Loucy (cell line): Measurements from ENCODE around the gene KLRK1.

Experiments
- H2AFZ ChIP-seq: fragments of 200-600 bp; sonication (generic); 2 replicates; pipeline ENCODE4 v1.6.0; 2016; ENCODE audit warnings: antibody characterized with exemption, mild to moderate bottlenecking, low read length, moderate library complexity
- H3F3A ChIP-seq: fragments of 200-600 bp; 2 replicates; pipeline ENCODE4 v1.6.0; 2016; ENCODE audit warnings: antibody characterized with exemption, low read depth, mild to moderate bottlenecking
- H3K27me3 ChIP-seq: fragments of 200-600 bp; sonication (generic); 2 replicates; pipeline ENCODE4 v1.6.1; 2014; ENCODE audit warnings: low read length, mild to moderate bottlenecking; ENCODE audit not compliant: insufficient read depth, poor library complexity, severe bottlenecking
- H3K36me3 ChIP-seq: fragments of 200-600 bp; sonication (generic); 2 replicates; pipeline ENCODE4 v1.6.1; 2016; ENCODE audit warnings: low read length; ENCODE audit not compliant: insufficient read depth
- H3K4me1 ChIP-seq: fragments of 200-600 bp; sonication (generic); 2 replicates; pipeline ENCODE4 v1.5.1; 2014; ENCODE audit warnings: low read length, mild to moderate bottlenecking; ENCODE audit not compliant: insufficient read depth, poor library complexity, severe bottlenecking
- H3K4me2 ChIP-seq: fragments of 200-600 bp; sonication (generic); 2 replicates; pipeline ENCODE4 v1.6.0; 2014; ENCODE audit warnings: antibody characterized with exemption, low read length, low read depth, mild to moderate bottlenecking; ENCODE audit not compliant: poor library complexity, severe bottlenecking
- H3K4me3 ChIP-seq: fragments of 200-600 bp; sonication (generic); 2 replicates; pipeline ENCODE4 v1.5.1; 2014; ENCODE audit warnings: low read length, mild to moderate bottlenecking, mixed read lengths; ENCODE audit not compliant: poor library complexity, severe bottlenecking
- H3K79me2 ChIP-seq: fragments of 200-600 bp; sonication (generic); 2 replicates; pipeline ENCODE4 v1.6.1; 2014; ENCODE audit warnings: low read length; ENCODE audit not compliant: insufficient read depth
- H3K9ac ChIP-seq: fragments of 200-600 bp; sonication (generic); 2 replicates; pipeline ENCODE4 v1.6.0; 2014; ENCODE audit warnings: mild to moderate bottlenecking, low read depth, low read length, moderate library complexity; ENCODE audit not compliant: poor library complexity, severe bottlenecking
- H3K9me2 ChIP-seq: fragments of 200-600 bp; sonication (generic); replicated peaks from 2 replicates; pipeline ENCODE4 v1.6.1; 2016; ENCODE audit warnings: low read depth, low read length, mixed read lengths
- H3K9me3 ChIP-seq: fragments of 200-600 bp; sonication (generic); 2 replicates; pipeline ENCODE4 v1.6.1; 2014; ENCODE audit warnings: mild to moderate bottlenecking, antibody characterized with exemption, low read length, low read depth; ENCODE audit not compliant: insufficient read depth
- H4K20me1 ChIP-seq: fragments of 200-600 bp; sonication (generic); 2 replicates; pipeline ENCODE4 v1.6.0; 2014; ENCODE audit warnings: antibody characterized with exemption, low read length, mild to moderate bottlenecking; ENCODE audit not compliant: insufficient read depth, poor library complexity, severe bottlenecking
- EZH2phosphoT487 ChIP-seq: fragments of 200-600 bp; IDR thresholded peaks from 2 replicates; pipeline ENCODE4 v1.6.1; 2018; ENCODE audit warnings: antibody characterized with exemption, mild to moderate bottlenecking, moderate library complexity, borderline replicate concordance
- TF ChIP-seq, protein P1 (sequence below): fragments of 200-600 bp; sonication (generic); conservative IDR thresholded peaks from 2 replicates; pipeline ENCODE4 v1.5.1; 2014; ENCODE audit warnings: mild to moderate bottlenecking, antibody characterized with exemption, low read length

The KLRK1 gene

DNA sequence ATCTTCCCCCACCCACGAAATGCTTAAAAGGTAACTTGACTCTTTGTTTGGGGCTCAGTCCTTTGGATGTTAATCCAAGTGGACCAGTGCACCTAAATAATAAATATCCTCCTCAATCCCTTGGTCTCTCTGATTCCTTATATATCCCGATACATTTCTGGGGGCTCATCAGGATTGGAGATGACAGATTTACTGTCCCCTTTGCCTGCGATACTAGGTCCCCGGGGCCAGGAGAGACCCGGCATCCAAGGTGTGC, 26.3 kb downstream of the KLRK1 start:
- Histone ChIP-seq H3K27me3 (no peaks in the 10 kb centered on the region), H3F3A (no peaks in the 10 kb centered on the region), H3K9ac (peak overlapping the region; percentile 89), H3K9me3 (no peaks in the 10 kb centered on the region), H3K36me3 (no peaks in the 10 kb centered on the region), H3K79me2 (no peaks in the 10 kb centered on the region), H2AFZ (no peak overlapping the region), H3K4me1 (peaks cover 52% of the 10 kb centered on the region), H3K4me3 (peak overlapping the region; percentile 86), H3K4me2 (peak overlapping the region; percentile 73), H4K20me1 (no peaks in the 10 kb centered on the region), H3K9me2 (no peaks in the 10 kb centered on the region)
- TF ChIP-seq, protein P1, sequence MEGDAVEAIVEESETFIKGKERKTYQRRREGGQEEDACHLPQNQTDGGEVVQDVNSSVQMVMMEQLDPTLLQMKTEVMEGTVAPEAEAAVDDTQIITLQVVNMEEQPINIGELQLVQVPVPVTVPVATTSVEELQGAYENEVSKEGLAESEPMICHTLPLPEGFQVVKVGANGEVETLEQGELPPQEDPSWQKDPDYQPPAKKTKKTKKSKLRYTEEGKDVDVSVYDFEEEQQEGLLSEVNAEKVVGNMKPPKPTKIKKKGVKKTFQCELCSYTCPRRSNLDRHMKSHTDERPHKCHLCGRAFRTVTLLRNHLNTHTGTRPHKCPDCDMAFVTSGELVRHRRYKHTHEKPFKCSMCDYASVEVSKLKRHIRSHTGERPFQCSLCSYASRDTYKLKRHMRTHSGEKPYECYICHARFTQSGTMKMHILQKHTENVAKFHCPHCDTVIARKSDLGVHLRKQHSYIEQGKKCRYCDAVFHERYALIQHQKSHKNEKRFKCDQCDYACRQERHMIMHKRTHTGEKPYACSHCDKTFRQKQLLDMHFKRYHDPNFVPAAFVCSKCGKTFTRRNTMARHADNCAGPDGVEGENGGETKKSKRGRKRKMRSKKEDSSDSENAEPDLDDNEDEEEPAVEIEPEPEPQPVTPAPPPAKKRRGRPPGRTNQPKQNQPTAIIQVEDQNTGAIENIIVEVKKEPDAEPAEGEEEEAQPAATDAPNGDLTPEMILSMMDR, result no peak
- no peak for TF ChIP-seq EZH2phosphoT487

DNA sequence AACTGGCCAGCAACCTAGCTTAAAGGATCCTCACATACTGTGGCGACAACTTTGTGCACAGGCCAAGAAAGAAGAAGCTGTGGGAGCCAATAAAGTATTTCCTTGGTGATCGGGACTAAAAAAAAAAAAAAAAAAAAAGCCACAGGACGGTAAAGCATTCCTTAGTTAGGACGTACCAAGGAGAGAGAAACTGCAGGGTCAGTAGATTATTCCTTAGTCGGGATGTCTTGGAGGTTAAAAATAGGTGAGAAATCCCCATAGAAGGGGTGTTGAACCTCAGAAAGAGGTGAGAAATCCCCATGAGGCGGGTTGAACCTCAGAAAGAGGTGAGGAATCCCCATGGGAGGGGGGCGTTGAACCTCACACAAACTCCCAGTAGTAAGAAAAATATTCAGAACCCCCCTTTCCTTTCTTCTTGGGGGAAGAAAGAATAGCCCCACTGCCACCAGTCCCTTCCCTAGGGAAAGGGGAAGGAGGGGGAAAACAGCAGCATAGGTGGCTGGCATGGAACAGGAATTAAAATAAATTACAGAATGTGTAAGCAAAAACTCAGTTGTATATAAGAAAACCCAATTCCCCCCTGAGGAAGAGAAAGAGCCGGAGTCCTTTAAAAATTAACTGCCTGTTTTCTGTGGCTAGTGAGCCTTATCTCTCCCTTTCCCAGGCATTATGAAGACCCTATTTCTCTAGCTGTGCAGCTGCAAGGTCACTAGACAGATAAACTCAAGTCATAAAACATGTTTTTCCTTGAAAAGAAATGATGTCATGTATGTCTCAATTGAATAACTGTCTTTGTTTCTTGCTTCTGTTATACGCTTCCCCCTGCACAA, 26.8 kb downstream of the KLRK1 start:
- Histone ChIP-seq H3K27me3 (no peaks in the 10 kb centered on the region), H3K9me2 (no peaks in the 10 kb centered on the region), H3K4me3 (peak overlapping the region; percentile 86), H3K9me3 (no peaks in the 10 kb centered on the region), H3K9ac (peak overlapping the region; percentile 89), H3K79me2 (no peaks in the 10 kb centered on the region), H2AFZ (no peak overlapping the region), H3K4me1 (peaks cover 55% of the 10 kb centered on the region), H3K36me3 (no peaks in the 10 kb centered on the region), H4K20me1 (no peaks in the 10 kb centered on the region), H3F3A (no peaks in the 10 kb centered on the region), H3K4me2 (peak overlapping the region; percentile 73)
- TF ChIP-seq, protein P1, result no peak
- no peak for TF ChIP-seq EZH2phosphoT487

DNA sequence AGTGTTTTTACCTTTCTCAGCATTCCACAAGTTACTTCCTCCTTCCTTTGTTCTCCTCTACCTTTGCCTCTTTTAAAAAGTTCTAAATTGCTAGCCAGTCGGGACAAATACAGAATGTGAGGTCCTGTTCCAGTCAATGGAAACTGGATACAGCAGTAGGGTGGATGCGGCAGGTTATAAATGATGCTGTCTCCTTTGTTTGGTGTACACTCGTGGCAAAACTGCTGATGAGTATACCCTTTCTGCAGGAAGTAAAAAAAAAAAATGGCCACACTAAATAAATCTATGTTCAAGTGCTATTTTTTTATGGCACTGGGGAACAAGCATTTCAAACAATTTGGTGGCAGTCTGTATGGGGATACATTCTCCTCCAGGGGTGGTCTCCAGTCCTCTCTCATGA, 27.5 kb downstream of the KLRK1 start:
- Histone ChIP-seq H3K4me2 (peak overlapping the region; percentile 73), H3K4me3 (peak overlapping the region; percentile 86), H3K4me1 (peaks cover 55% of the 10 kb centered on the region), H3K36me3 (no peaks in the 10 kb centered on the region), H2AFZ (no peak overlapping the region), H3K79me2 (no peaks in the 10 kb centered on the region), H3F3A (no peaks in the 10 kb centered on the region), H3K27me3 (no peaks in the 10 kb centered on the region), H3K9me3 (no peaks in the 10 kb centered on the region), H3K9me2 (no peaks in the 10 kb centered on the region), H4K20me1 (no peaks in the 10 kb centered on the region), H3K9ac (peak overlapping the region; percentile 89)
- no peak for TF ChIP-seq EZH2phosphoT487
- TF ChIP-seq, protein P1, result no peak
